GM19025 (cell line): ENCODE results near the gene FGF19.

ENCODE experiments used
- ATAC-seq: cut with Tn5 transposase; IDR thresholded peaks from one replicate; pipeline ENCODE4 v1.9.1; 2021; ENCODE audit warnings: mild to moderate bottlenecking, low read depth, moderate library complexity; ENCODE audit not compliant: unreplicated experiment

The FGF19 gene

DNA sequence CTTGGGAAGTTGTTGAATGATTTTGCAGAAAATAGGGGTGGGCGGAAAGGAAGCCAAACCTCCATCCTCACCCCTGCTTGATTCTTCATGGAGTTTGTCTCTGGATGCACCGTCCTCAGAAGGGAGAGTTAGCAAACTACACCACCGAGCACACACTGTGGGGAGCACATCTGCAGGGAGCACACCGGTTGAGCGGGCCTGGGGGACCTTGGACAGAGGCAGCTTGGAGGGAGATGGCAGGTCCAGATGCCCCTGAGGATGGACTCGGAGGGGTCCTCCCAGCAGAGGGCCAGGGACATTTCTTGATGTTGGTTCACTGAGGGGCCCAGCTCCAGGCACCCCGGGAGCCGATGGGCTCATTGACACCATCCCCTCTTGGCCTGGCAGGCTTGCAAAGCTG lies 15.1 kb upstream of the FGF19 start:
- ATAC-seq = no peak

DNA sequence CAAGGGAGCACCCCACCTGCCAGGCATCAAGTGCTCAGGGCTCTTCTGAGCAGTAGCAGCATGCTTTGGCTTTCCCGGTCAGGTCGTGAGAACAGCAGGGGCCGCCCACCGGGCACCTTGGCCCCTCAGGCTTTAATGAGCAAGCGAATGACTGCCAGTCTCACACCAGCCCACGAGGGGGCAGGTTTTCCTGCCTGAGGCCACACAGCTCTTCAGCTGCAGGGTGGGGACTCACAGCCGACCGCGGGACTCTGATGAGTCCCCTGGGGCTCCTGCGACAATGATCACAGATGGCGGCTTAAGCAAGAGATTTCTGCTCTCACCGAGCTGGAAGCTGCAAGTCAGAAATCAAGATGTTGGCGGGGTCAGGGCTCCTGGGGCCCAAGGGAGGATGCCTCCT lies 14.3 kb upstream of the FGF19 start:
- no peak for ATAC-seq

DNA sequence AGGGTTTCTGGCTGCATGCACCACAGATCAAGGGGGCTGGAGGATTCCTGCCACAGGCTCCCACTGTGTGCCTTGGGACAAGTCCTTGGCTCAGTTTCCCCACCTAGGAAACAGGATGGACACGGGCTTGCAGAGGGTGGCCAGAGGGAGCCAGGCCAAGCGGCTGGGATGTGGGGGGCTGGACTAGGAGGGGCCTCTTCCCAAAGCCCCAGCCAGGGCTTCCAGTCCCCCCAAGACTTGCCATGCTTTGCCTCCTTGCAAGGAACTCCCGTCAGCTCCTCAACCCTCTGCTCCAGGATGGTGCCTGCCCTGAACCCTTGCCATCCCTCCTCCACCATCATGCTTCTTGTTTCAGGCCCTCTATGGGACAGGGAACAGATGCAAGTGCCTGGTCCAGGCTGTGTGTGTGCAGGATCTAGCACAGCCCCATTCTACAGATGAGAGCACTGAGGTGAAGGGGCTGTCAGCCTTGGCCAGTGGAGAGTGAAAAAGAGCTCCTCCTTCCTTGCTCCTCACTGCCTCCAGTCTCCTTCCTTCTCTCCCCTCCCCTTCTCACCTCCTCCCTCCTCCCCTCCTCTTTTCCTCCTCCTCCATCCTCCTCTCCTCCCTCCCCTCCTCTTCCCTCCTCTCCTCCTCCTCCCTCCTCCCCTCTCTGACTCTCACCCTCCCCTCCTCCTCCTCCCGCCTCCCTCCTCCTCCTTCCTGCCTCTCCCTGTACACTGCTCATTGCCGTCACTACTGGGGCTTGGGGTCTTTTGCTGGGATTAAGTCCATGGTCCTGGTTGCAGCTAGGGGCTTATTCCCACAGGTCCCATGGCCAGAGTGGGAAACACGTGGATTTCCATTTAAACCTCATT lies 13.3 kb upstream of the FGF19 start:
- no peak for ATAC-seq

DNA sequence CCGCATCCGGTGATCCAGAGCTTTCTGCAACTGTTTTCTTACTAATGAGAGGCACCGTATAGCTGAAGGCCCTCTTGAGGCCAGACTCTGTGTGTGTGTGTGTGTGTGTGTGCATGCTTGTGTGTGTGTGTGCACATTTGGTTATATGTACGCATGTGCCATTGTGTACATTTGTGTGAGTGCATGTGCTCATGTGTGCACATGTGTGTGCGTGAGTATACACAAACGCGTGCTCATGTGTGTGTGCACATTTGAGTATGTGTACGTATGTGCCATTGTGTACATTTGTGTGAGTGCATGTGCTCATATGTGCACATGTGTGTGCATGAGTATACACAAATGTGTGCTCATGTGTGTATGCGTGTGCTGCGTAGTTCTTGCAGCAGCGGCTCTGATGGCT lies 12.3 kb upstream of the FGF19 start:
- no peak for ATAC-seq

DNA sequence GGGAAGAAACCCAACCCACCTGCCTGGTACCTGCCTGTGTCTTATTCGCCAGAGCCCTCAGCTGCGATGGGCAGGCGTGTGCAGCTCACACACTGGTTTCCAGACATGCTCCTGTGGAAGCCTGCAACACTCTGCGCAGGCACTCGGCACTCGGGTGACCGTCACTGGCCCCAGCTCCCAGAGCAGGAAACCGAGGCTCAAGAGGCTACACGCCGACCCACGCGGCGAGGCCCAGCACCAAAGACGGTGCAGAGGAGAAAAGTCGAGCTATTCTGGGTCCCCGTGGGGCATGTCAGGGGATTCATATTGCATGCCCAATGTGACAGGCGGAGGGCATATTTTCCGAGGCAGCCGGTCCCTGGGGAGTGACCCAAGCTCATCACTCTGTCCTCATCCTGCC lies 11.6 kb upstream of the FGF19 start:
- no peak for ATAC-seq

DNA sequence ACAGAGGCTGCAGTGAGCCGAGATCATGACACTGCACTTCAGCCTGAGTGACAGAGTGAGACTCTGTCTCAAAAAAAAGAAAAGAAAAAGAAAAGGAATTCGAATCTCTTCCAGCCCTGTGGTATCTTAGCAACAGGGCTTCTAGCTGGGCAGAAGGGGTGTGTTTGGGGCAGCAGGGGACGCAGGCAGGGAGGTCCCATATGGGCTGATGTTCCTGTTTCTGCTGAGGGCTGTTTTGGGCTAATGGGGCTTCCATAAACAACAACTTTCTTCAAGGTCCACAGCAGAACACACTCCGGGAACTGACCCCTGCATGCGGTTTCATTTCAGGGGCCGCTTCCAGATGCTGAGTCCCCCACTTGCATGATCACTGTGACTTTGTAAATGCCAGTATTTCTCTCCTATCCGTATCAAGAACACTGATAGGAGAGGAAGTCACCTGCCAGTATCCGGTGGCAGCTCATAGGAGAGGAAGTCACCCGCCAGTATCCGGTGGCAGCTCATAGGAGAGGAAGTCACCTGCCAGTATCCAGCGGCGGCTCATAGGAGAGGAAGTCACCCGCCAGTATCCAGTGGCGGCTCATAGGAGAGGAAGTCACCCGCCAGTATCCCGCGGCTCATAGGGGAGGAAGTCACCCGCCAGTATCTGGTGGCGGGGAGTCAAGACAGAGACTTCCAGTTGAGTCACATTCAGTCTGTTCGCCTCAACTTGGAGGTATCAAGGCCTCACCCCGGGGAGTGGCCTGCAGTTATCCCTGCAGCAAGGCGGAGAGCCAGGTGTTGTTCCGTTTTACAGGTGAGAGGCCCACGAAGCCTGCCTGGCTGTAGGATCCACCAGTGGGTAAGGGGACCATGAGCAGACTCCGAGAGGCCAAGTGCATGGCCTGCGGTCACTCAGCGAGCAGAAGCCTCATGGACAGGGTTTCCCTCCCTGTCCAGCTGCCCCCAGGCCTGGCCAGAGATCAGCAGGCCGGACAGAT lies 8.3 kb upstream of the FGF19 start:
- no peak for ATAC-seq

DNA sequence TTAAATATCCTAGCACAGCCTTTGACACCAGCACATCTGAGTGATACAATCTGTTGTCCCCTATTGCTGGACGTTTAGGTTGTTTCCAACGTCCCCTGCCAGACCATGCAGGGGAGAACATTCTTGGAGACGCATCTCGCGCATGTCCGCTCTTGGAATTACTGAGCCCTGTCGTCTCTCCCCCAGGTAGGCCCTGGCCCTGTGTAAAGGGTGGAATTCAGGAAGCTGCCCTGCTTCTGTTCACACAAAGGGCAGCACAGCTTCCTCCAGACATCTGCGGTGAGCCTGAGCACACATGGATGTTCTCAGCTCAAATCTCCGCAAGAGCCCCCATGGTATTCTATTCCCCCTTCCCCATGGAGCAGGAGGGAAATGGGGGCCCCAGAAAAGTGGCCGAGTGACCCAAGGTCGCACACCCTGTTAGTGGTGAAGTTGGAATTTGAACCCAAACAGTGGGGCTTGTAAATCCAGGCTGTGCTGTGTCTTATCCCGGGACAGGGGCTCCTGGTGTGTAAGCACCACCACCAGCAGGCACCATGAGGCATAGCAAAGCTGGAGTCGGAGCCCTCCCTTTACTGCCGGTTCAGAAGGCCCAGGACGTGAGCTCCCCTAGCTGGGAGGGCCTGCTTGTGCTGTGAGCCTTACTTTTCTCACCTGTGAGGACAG lies 5.0 kb upstream of the FGF19 start:
- no peak for ATAC-seq

DNA sequence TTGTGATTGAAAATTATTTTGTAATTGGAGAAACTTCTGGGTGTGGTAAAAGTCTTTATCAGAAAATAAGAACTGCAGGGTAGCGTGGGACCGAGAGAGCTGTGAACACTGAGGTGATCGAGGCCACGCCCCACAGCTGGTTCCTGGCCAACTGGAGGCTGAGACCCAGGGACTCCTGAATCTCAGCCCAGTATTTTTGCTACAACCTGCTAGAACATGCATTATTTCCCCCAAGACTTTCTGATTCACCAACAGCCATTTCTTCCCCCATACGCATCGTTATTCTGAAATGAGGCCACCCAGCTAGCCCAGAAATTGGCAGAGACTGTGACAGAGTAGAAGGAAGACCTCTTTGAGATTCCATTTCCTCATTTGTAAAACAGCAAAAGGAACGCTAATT lies 3.4 kb upstream of the FGF19 start:
- ATAC-seq = no peak

DNA sequence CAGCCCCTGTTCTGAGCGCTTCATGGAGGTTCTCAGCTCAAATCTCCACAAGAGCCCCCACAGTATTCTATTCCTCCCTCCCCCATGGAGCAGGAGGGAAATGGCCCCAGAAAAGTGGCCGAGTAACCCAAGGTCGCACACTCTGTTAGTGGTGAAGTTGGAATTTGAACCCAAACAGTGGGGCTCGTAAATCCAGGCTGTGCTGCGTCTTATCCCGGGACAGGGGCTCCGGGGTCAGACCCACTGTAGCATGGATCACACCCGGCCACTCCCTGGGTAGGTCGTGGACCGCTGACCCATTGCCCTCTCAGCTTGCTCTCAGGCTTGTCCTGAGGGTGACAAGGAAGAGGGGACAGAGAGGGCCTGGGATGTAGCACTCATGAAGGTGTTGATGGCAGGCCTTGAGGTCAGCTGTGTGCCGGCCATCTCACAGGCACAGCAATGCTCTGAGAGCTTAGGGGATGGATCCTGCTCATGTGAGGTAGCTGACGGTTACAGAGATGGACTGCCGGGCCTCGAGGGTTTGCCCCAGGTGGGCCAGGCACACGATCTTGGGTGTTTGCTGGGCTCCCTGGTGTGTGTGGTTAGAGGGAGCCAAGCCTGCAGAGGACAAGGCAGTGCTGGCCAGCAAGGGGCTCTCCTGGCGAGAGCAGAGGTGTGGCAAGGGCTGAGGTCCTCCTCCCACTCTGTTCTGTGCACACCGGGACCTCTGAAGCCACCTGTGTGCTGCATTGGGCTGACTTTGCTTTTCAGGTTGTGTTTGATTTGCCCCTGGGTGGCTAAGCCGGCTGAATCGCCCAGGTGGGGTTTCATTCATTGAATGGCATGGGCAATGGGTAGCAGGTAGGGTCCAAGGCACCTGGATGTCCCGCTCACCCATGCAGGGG lies 2.3 kb upstream of the FGF19 start:
- ATAC-seq = no peak

DNA sequence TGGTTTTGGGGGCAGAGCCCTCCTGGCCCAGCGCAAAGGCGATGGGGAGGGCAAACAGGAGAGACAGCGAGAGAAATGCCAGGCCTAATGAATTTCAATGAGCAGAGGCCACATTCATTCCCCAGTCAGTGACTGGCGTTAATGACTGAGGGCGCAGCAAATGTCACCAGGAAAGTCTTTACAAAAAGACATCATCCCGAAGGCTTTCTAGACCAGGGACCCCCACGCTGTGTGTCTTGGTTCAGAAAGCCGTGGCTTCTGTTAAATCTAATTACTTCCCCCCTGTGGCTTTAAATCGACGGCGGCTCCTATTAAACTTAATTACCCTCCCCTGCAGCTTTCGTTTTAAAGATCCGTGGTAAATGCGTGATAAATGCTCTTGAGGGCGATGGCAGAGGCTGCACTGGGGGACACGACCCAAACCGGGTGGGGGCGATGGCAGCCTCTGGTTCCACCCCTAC lies 1.6 kb upstream of the FGF19 start:
- ATAC-seq = no peak

DNA sequence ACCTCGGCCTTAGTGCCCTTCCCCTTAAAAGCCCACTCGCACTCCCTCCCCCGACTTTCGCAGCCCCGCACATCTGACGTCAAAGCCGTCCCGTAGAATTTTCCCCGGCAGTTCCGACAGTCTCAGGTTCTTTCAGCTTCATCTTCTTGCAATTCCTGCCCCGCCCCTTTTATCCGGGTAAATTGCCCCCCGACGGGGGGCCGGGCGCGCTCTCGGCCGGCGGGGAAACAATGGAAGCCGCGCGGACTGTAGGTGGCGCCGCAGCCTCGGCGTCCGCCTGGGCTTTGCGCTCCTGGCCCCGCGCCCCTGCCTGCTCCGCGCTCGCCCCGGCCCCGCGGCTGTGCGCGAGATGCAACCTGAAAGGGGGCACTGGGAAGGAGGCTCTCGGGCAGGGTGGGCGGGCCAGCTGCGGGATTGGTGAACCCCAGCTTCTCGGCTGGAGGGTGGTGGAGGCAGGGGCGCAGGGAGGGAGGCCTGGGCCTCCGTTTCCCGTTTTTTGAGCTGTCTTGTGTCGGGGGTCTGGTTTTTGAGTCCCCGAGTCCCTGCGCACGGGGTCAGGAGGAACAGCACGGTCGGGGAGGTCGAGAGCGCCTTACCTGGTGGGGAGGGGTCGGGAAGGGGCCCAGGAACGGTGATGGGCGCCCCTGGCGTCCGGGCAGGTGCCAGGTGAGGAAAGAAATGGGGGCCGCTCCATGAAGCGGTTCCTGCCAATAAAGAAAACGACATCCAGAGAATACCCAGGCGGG lies 859 bp upstream of the FGF19 start:
- ATAC-seq = no peak

DNA sequence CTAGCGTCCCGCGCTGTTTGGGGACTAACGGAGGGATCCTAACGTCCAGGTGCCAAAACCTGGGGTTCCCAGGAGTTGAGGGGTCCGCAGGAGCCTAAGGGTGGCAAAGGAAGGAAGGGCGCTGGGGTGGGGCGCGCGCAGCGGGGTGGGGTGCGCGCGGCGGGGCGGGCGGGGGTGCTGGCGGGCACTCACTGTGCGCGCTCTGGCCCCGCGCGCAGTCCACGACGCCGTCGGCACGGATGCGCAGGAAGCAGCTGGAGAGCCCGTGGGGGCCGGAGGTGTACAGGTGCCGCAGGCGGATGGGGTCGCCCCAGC lies 412 bp downstream of the FGF19 start:
- no peak for ATAC-seq

DNA sequence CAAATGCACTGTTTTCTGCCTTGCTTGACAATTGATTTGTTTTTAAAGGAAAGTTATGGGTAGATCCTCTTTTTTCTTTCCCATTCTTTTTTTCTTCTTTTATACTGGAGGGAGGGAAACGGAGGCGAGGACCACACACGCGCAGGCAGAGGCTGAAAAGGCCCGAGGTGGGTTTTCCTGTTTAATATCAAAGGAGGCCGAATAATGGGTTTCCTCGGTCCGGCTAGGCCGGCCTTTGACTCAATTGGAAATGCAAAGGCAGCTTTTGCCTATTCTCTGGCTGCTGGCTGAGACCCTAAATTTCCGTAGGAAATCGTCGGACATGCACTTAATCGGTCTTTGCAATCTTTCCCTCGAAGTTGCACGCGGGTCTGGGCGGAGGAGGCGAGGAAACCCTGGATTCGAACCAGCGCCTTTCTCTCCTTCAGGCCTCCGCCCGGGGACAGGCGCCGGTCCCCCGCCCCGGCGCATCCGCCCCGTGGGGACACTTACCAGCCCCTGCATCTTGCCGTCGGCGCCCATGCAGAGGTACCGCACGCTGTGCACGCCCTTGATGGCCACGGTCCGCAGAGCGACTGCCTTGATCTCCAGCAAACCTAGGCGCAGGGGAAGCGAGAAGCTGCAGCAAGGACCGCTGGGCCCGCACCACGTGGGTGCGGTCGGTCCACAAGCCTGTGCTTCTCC lies 911 bp downstream of the FGF19 start:
- no peak for ATAC-seq

DNA sequence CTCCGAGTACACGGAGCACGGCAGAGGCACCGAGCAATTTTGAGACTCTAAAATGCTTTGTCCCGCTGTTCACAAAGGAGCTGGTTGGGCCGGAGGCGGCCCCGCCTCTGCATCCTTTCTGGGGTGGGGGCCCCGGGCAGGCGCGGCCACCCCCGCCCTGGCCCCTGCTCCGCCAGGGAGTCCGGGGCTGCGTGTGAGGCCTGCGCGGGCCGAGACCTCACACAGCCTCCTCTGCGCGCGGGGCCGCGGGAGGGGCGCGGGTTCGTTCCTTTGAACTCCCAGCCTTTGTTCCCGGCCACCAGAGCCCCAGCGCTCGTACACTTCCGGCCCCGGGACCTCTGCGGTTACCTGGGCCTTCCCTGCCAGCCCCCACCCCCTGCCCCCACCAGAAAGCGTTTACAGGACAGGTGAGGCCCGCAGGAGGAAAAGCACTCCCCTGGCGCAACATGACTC lies 1.6 kb downstream of the FGF19 start:
- ATAC-seq = no peak

DNA sequence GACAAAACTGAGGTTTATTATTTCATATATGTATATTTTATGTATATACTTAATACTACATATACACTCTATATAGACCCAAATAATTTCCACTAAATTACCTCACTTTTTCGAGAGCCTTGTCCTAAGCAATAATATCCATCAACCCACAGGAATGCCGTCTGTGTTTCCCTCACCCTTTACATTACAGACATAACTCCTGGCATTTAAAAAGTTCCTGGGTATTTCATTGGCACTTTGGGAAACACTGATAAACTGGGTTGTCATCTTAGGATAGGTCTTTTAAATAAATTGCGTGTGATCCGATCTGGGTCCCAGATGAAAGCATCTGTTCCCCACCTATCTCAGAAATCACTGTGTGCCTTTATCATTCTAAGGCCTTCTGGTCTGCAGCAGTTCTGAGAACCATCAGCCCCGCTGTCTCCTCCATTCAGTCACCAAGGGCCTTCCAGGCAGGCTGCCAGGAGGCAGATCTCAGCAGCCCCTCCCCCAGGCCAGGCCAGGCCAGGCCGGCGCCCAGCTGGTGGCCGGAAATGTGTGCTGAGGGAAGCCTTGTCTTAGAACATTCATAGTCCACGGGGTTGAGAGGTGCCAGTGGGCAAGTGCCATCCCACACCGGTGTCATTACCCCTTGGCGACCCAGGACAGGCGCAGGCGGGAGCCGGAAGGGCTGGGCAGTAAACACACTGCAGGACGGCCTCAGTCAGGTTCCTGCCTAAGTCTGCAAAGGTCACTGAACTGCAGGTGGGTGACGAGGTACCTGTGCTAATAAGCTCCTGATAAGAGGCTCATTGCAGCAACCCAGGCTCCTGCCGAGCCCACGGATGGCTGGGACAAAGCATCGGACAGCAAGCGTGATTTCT lies 3.3 kb downstream of the FGF19 start:
- no peak for ATAC-seq

DNA sequence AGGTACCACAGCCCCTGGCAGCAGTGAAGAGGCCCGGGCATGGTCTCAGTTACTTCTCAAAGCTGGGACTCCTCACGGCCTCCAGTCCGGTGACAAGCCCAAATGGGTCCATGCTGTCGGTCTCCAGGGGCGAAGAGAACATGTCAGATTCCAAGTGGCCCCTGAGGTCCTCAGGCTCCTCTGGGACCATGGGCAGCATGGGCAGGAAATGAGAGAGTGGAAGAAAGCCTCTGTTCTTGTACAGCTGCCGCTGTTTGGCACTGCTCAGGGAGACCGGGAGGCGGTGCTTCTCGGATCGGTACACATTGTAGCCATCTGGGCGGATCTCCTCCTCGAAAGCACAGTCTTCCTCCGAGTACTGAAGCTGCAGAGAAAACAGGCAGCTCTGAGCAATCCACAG lies 4.6 kb downstream of the FGF19 start:
- no peak for ATAC-seq

DNA sequence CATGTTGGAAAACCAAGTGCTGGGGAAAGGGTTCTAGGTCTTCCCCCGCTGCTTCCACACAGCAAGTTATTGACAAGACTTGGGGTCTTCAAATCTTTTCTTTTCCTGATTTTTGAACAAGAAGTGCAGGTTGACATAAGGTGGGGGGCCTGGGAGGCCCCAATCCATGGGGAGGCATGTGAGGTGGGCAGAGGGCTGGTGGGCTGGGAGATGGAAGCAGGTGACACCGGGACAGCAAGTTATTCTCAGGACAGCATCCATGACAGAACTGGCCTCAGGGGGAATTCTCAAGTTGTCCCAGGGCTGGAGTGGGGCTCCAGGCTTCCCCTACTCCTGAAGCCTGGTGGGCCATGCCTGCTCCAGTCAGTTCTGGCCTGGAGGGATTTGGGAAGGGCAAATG lies 5.5 kb downstream of the FGF19 start:
- no peak for ATAC-seq

DNA sequence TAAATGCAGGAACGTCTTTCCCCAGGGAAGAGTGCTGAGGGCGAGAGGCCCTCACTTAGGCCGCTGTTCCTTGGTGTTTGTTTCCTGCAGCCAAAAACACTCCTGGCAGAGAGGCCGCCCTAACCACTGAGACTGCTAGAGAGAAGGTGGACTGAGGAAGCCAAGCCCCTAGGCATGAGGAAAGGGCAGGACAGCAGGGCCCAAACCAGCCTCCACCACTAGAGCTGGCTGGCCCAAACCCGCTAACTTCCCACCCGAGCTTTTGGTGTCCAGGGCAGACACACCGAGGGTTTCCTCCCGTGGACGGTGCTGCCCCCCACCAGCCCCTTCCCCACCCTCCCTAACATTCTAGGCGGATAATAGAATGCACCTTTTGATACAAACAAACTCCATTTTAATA lies 6.0 kb downstream of the FGF19 start:
- no peak for ATAC-seq
